Stimulated activated CD8-positive, alpha-beta memory T cell treated with anti-CD3 and anti-CD28 coated beads, Interleukin-7, amount 100 ng/mL, for 1 hour (primary cell): ENCODE data around the gene NLGN1.

ENCODE experiments used
- DNase-seq, 2 donors: peaks; one replicate each; pipeline ENCODE4 v3.0.0-alpha.2; 2020; ENCODE audit warnings: low read depth in 2 of 2

Gene NLGN1

DNA sequence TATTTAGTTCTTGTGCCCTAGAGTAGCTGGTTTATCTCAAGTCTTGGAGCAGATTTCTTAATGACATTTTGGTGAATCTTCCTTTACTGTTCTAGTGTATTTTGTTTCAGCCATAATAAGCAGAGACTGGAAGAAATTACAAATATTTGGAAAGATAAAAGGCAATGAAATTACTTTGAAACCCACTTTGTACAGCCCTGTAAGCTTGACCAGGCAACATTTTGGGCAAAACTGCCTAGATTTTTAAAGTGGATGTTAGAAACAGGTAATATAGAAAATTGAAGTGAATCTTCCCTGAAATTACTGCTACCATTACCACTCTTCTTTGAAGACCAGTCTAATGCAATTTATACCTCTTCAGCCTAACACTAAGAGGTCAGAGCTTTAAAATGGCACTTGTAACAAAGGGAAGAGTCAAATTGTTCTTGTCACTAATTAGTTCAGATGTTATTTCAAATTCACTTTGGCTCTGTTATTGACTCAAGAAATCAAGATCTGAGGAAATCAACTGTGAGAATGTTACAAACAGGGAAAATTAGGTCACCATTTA lies 589.4 kb downstream of the NLGN1 start:
- DNase-seq = no peak

- DNase-seq = no peak
Measured at GRCh38 chr3:173988909-173989308, 591.4 kb downstream of the NLGN1 start.

DNA sequence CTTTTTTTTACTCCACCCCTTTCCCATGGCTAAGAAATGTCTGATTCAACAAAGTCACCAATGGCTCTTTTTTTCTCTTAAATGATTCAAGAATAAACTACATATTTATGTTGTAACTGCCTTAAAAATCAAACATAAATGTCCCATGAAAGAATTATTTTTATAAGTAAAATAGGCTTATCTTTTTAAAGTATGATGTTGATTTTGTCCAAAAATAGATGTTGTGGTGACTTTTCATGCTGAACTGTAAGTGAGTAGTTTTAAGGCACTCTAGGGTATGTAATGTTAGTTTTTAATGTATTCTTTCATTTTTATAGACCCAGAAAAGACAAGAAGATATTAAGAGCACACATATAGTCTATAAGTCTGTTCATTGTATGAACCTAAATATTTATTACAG lies 594.9 kb downstream of the NLGN1 start:
- no peak for DNase-seq

- DNase-seq = no peak
Measured at GRCh38 chr3:173993299-173993698, 595.8 kb downstream of the NLGN1 start.

DNA sequence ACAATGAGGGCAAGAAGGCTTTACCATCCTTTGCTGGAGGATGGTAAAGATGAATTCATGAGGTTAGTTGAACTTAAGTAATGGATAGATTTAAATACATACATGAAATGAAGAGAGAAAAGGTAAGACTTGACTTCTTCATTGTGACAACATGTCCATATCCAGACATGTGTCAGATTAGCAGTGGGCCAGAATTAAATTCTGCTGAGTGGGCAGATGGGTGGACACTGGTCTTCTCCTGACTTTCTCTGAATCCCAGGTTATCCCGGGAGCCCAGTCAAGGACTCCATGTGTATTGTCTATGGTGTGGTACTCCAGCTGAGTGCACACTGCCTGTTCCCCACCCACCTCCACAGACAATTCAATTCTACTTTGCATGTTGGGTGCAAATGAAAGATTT lies 603.1 kb downstream of the NLGN1 start:
- no peak for DNase-seq

- DNase-seq = no peak
Measured at GRCh38 chr3:174002543-174002942, 605.0 kb downstream of the NLGN1 start.

- no peak for DNase-seq
Measured at GRCh38 chr3:174010907-174011306, 613.4 kb downstream of the NLGN1 start.

GRCh38 chr3:174016186-174016585 lies 618.6 kb downstream of the NLGN1 start:
- DNase-seq = no peak

GRCh38 chr3:174020156-174020555 lies 622.6 kb downstream of the NLGN1 start:
- no peak for DNase-seq

- DNase-seq = no peak
Measured at GRCh38 chr3:174023421-174023820, 625.9 kb downstream of the NLGN1 start.

DNA sequence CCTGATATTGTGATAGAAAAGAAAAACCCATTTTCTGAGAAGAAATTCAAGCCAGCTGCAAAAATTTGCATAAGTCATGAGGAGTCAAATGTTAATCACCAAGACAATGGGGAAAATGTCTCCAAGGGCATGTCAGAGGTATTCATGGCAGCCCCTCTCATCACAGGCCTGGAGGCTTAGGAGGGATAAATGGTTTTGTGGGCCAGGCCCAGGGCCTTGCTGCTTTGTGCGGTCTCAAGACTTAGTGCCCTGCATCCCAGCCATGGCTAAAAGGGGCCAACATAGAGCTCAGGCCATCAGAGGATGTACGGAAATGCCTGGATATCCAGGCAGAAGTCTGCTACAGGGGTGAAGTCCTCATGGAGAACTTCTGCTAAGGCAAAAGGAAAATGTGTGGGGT lies 631.1 kb downstream of the NLGN1 start:
- no peak for DNase-seq

GRCh38 chr3:174035328-174035886 lies 637.9 kb downstream of the NLGN1 start:
- DNase-seq = no peak

DNA sequence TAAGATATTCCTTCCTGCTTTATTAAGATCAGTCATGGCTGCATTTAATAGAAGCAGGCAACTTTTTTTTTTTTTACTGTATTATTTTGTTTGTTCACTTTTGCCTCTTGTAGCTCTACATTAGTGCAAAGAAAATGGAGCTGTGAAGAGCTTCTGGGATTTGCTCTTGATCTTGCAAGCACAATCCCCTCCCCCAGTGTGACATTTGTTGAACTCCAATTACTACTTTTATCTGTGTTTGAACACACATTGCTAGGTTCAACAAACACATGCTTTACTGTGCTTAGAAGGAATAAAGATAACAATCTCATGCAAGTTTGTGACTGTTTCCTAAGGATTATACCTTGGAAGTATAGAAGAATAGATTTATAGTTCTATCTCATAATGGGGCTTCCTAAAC lies 648.8 kb downstream of the NLGN1 start:
- DNase-seq = no peak

DNA sequence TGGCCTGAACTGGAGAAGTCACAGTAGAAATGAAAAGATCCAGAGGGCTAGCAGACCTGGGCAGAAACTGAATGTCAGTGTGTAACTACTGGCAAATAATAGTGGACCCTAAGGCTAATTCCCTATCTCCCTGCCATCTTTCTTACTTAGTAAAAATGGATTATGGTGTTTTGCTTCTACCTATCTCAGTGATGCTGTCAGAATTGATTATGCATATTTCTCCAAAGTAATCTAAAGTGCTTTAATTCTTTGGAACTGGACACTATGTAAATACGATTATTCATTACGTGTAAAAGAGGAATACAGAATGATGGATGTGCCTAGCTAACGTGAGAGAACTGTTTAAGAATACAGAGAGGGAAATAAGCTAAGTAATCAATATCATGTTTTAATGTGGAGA lies 651.9 kb downstream of the NLGN1 start:
- no peak for DNase-seq

DNA sequence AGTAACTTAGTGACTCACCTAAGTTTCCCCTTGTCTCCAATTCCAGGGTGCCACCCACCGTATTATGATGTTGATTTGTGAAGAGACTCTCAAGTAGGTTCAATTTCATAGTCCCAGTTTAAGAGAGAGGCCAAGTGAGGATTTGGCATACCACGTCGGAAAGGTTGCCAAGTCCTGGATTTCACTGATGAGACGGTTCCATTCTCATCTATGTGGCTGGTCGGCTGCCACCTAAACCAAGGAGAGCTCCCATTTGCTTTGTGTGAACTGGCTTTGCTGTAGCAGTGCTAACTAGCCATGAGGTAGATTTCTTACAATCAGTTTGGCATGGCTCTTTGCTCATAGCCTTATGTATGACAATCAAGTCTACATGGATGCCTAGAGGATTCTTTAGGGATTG lies 653.6 kb downstream of the NLGN1 start:
- no peak for DNase-seq

GRCh38 chr3:174058804-174059203 lies 661.3 kb downstream of the NLGN1 start:
- DNase-seq = no peak

DNA sequence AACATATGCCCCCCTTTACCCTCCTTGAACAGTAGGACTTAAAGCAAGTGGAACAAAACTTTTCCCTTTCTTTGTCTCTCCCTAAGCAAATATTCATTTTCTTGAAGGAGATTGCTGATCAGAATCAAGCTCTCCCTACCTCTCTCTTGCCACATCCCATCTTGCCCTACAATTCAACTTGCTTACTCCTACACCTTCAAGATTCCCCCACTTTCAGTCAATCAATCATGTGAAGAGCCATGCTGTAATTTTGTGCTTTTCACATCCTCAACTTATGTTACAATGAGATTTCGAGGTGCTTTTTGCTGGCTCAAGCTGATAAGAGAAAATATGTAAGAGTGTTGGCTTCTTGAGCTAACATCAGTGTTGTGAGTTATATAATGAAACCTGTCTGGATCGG lies 662.9 kb downstream of the NLGN1 start:
- DNase-seq = no peak

DNA sequence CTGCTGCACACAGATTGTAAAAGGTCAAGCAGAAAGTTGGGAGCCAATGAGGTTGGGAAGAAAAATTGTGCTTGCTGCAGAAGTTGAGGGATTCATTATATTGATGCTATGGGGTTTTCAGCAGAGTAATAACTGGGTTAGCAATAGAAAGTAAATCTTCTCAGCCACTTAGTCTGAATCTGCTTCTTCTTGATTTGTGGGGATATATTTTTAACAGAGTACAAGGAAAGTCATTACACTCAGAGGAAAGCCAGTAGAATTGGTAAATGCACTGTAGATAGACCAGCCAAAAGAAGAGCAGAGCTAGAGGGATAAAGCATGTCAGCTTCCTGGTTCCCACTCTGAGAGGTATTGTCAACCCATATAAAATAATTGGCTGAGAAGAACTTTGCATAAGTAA lies 663.6 kb downstream of the NLGN1 start:
- no peak for DNase-seq

DNA sequence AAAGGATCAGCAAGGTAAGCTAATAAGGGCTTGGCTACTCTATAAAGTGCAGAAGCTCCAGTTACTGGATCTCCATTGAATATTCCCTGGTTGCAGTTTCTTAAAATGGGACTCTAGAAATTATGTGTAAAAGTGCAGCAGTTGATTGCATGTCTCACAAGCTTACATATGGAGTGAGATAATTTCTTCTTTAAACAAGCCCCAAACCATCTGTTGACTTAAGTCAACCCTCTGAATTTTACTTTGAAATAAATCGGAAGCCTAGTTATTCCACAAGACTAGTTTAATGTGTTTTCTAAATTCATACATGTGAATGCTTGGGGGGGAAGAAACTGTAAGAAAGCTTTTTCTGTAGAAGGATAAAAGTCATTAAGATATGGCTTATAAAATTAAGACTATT lies 664.2 kb downstream of the NLGN1 start:
- no peak for DNase-seq

- DNase-seq = no peak
Measured at GRCh38 chr3:174062923-174063322, 665.4 kb downstream of the NLGN1 start.

DNA sequence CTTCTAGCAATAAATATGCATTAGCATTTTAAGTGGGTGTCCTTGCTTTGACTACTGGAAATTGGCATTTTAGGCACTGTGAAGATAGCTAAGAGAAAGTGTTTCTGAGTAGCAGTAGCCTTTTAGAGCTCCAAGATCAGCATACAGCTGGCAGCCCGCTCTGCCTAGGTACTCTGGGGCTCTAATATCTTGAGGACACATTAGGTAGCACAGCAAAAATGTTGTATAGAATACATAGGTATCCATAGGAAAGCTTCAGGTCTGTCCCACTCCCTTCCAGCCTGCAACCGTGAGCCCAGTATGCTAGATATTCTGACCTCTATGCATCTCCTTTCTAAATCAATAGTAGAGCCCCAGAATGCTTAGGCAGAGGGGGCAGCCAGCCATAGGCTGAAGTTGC lies 670.5 kb downstream of the NLGN1 start:
- DNase-seq = no peak

DNA sequence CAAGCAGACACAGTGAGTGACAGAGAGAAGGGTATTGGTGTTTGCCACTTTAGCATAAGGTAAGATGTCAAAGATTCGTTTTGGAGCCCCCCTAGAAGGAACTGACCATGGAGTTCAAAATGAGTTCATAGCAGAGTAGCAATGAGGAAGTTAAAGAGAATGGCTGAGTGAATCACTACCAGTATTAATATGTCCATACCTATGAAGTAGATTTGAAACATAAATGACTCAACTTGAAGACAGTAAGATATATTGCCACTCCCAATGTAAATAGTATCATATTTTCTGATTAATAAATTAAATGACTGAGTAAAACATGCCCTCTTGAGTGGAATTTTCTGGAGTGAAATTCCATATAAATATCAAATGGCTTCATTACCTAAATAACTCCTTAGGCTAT lies 675.1 kb downstream of the NLGN1 start:
- DNase-seq = no peak

- no peak for DNase-seq
Measured at GRCh38 chr3:174083706-174084105, 686.2 kb downstream of the NLGN1 start.

GRCh38 chr3:174089592-174089991 lies 692.0 kb downstream of the NLGN1 start:
- no peak for DNase-seq
